ENCODE results near the gene TMEM239. TPM values are rescaled to one million over a fixed set of nuclear protein-coding genes. Genes with fewer than 3 reads are reported as not detected.
"Not testable (repeated sequence)": the region's sequence is repeated elsewhere in the genome, so short reads cannot be mapped to it uniquely, and the experiment has no call there.

Gene TMEM239
- total RNA-seq, 1 donor from 2014 or later: not detected

- Mint-ChIP-seq H3K9me3 (ENCODE audit: unreplicated experiment) (peaks cover 7% of the 10 kb centered on the region), H3K27ac (ENCODE audit: unreplicated experiment) (no peak overlapping the region), H3K4me3 (ENCODE audit: unreplicated experiment) (no peak overlapping the region), H3K4me1 (ENCODE audit: low read depth, unreplicated experiment) (peaks cover 3% of the 10 kb centered on the region), H3K27me3 (ENCODE audit: unreplicated experiment) (peaks cover 31% of the 10 kb centered on the region), H3K36me3 (ENCODE audit: unreplicated experiment) (peaks cover 15% of the 10 kb centered on the region)
- peak; percentile 68 for DNase-seq
- no peak for TF ChIP-seq CTCF (IDR thresholded peaks at IDR 0.05; ENCODE audit: partially characterized antibody, unreplicated experiment)
Observed at GRCh38 chr20:2804852-2805688, 11.1 kb upstream of the TMEM239 start.

GRCh38 chr20:2805689-2806350 lies 10.3 kb upstream of the TMEM239 start:
- no peak for TF ChIP-seq CTCF (IDR thresholded peaks at IDR 0.05; ENCODE audit: partially characterized antibody, unreplicated experiment)
- Mint-ChIP-seq H3K36me3 (ENCODE audit: unreplicated experiment) (peaks cover 15% of the 10 kb centered on the region), H3K27ac (ENCODE audit: unreplicated experiment) (no peak overlapping the region), H3K9me3 (ENCODE audit: unreplicated experiment) (peaks cover 5% of the 10 kb centered on the region), H3K27me3 (ENCODE audit: unreplicated experiment) (peaks cover 28% of the 10 kb centered on the region), H3K4me1 (ENCODE audit: low read depth, unreplicated experiment) (peaks cover under 1% of the 10 kb centered on the region), H3K4me3 (ENCODE audit: unreplicated experiment) (peak overlapping the region; percentile 0)
- DNase-seq: no peak

- DNase-seq: no peak
- no peaks in the 10 kb centered on the region for H3K4me1 Mint-ChIP-seq (ENCODE audit: low read depth, unreplicated experiment)
- peak overlapping the region; percentile 0 for H3K4me3 Mint-ChIP-seq (ENCODE audit: unreplicated experiment)
- TF ChIP-seq CTCF (IDR thresholded peaks at IDR 0.05; ENCODE audit: partially characterized antibody, unreplicated experiment): no peak
- H3K27me3 Mint-ChIP-seq (ENCODE audit: unreplicated experiment): peaks cover 23% of the 10 kb centered on the region
- peaks cover 19% of the 10 kb centered on the region for H3K36me3 Mint-ChIP-seq (ENCODE audit: unreplicated experiment)
- H3K27ac Mint-ChIP-seq (ENCODE audit: unreplicated experiment): no peak overlapping the region
- H3K9me3 Mint-ChIP-seq (ENCODE audit: unreplicated experiment): peaks cover 4% of the 10 kb centered on the region
Observed at GRCh38 chr20:2806351-2806701, 9.8 kb upstream of the TMEM239 start.

GRCh38 chr20:2807019-2807418 lies 9.1 kb upstream of the TMEM239 start:
- peaks cover 26% of the 10 kb centered on the region for H3K36me3 Mint-ChIP-seq (ENCODE audit: unreplicated experiment)
- no peak for TF ChIP-seq CTCF (IDR thresholded peaks at IDR 0.05; ENCODE audit: partially characterized antibody, unreplicated experiment)
- DNase-seq: no peak
- H3K4me1 Mint-ChIP-seq (ENCODE audit: low read depth, unreplicated experiment): no peaks in the 10 kb centered on the region
- peaks cover 5% of the 10 kb centered on the region for H3K9me3 Mint-ChIP-seq (ENCODE audit: unreplicated experiment)
- H3K27ac Mint-ChIP-seq (ENCODE audit: unreplicated experiment): no peak overlapping the region
- H3K27me3 Mint-ChIP-seq (ENCODE audit: unreplicated experiment): peaks cover 18% of the 10 kb centered on the region
- H3K4me3 Mint-ChIP-seq (ENCODE audit: unreplicated experiment): no peak overlapping the region

- H3K4me1 Mint-ChIP-seq (ENCODE audit: low read depth, unreplicated experiment); H3K27ac Mint-ChIP-seq (ENCODE audit: unreplicated experiment); H3K9me3 Mint-ChIP-seq (ENCODE audit: unreplicated experiment); H3K4me3 Mint-ChIP-seq (ENCODE audit: unreplicated experiment); DNase-seq: not testable (repeated sequence)
- H3K36me3 Mint-ChIP-seq (ENCODE audit: unreplicated experiment): peaks cover 22% of the 10 kb centered on the region
- peaks cover 13% of the 10 kb centered on the region for H3K27me3 Mint-ChIP-seq (ENCODE audit: unreplicated experiment)
Observed at GRCh38 chr20:2807929-2808328, 8.2 kb upstream of the TMEM239 start.

All from glutamatergic neuron (in vitro differentiated cells).